ENCODE results near the gene CCL3.

DNA sequence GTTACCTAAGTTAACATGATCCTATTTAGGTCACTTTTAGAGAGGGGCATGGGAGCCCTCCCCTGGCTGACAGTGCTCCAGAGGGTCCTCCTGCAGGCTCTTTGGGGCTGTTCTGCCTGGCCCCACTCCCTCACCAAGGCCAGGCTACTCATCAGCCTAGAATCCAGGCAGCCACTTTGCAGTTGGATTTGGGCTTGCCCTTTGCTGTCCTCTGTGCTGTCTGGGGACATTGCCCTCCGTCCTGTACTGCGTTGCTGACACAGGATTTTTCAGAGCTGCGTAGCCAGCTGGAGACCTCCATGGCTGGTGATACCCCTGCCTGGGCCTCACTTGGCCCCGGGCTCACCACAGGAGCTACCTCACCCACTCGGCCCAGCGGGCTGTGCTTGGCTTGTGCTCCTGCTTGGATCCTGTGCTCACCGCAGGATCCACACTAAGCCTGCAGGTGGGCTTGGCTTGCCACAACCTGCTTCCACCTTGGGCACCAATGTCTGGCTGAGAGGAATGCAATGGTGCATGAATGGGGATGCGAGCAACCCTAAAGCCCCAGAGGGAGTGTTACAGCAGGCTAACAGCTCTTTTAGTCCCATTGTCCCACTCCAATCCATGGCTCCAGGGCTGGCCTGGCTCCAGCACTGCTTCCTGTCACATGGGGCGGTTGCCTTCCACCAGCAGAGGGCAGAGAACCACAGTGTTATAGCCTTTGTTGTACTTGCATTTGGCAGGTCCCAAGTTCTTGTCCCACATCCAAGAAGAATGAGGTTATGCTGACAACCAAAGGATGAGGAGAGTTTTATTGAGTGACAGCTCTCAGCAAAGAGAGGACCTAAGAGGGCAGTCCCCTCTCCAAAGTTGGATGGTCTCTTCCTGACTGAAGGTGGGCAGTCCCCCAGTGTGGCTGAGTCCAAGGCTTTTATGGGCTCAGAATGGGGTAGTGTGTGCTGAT is 35.2 kb upstream of the CCL3 start:
- TF ChIP-seq, protein P1, sequence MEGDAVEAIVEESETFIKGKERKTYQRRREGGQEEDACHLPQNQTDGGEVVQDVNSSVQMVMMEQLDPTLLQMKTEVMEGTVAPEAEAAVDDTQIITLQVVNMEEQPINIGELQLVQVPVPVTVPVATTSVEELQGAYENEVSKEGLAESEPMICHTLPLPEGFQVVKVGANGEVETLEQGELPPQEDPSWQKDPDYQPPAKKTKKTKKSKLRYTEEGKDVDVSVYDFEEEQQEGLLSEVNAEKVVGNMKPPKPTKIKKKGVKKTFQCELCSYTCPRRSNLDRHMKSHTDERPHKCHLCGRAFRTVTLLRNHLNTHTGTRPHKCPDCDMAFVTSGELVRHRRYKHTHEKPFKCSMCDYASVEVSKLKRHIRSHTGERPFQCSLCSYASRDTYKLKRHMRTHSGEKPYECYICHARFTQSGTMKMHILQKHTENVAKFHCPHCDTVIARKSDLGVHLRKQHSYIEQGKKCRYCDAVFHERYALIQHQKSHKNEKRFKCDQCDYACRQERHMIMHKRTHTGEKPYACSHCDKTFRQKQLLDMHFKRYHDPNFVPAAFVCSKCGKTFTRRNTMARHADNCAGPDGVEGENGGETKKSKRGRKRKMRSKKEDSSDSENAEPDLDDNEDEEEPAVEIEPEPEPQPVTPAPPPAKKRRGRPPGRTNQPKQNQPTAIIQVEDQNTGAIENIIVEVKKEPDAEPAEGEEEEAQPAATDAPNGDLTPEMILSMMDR (IDR thresholded peaks at IDR 0.05; ENCODE audit: low read depth, low read length) = peak; percentile 33
- TF ChIP-seq, protein P2, sequence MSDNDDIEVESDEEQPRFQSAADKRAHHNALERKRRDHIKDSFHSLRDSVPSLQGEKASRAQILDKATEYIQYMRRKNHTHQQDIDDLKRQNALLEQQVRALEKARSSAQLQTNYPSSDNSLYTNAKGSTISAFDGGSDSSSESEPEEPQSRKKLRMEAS (IDR thresholded peaks at IDR 0.05; ENCODE audit: low read depth, low read length) = no peak
- TF ChIP-seq POLR2A (IDR thresholded peaks at IDR 0.05; ENCODE audit: extremely low read depth, insufficient read length) (no peak), MYC (IDR thresholded peaks at IDR 0.05; ENCODE audit: low read depth, low read length) (no peak)
